ENCODE data around the gene RPF1. TPM values are rescaled to one million over a fixed set of nuclear protein-coding genes. Genes with fewer than 3 reads are reported as not detected.
A peak's percentile ranks its signal among the peaks of the same experiment; 100 is the strongest.
"Not testable (repeated sequence)": the region's sequence is repeated elsewhere in the genome, so short reads cannot be mapped to it uniquely, and the experiment has no call there.

The RPF1 gene
- total and polyA plus RNA-seq, 2 of the 4 experiments (the other 2 are of a cell fraction), result 28.4 to 30.3 TPM

DNA sequence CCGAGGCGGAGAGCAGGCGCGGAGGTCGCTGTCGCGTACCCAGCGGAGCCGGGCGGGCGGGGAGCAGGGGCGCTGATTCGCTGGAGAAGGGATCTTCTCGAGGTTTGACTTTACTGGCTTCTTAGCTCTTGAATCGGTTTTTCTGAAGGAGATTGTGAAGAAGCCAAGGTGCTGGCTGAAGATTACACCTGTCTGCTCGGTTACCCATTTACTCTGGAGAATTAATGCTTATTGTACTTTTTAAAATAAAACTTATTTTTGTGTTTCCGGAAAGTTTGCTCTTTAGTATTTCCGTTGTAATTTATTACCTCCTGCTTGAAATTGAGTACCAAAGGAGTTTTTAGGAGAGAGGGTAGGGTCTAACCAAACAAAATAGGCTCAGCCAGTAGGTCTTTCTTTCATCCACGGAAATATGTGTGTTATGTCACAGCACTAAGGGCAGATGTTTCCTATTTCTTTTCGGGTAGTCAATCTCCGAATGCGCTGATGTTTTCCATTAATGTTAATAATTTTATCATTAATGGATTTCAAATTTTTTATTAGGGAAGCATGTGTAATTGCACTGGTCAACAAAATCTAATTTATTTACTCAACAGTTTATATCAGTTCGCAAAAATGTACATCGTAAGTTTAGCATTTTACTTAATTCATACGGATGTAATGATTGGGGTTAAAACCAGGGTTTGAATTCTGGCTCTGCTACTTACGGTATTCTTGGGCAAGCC lies 27.8 kb downstream of the RPF1 start:
- dilution Hi-C loops (cut with HindIII; ENCODE audit: low sequenced_read_pairs, unreplicated experiment), result no loop called here

DNA sequence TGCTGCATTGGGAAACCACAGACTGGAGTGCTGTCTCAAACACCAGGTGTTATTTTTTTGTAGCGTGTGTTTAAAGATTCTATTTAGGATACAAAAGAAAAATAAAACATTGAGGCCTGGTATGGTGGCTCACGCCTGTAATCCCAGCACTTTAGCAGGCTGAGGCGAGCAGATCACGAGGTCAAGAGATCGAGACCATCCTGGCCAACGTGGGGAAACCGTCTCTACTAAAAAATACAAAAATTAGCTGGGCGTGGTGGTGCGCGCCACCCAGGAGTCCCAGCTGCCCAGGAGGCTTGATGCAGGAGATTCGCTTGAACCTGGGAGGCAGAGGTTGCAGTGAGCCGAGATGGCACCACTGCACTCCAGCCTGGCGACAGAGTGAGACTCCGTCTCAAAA lies 28.8 kb downstream of the RPF1 start:
- H2AK5ac ChIP-seq (ENCODE audit: low read depth, low read length); H3K4ac ChIP-seq (ENCODE audit: low read depth, low read length); H2AFZ ChIP-seq (replicated peaks; ENCODE audit: low read length, poor library complexity); H3K18ac ChIP-seq (ENCODE audit: low read depth, low read length); H3K14ac ChIP-seq (replicated peaks; ENCODE audit: low read depth, low read length); POLR2A ChIA-PET (ENCODE audit: unreplicated experiment); H3K56ac ChIP-seq (ENCODE audit: extremely low read depth, insufficient read depth, low read length); H2AK9ac ChIP-seq (replicated peaks; ENCODE audit: low read depth, low read length, poor library complexity); H3K4me3 ChIP-seq (ENCODE audit: insufficient read depth, low read depth, low read length); H3K9me3 ChIP-seq (ENCODE audit: control insufficient read depth, insufficient read depth, low read length); H2BK5ac ChIP-seq (ENCODE audit: low read depth, low read length, poor library complexity, severe bottlenecking); H3K9me1 ChIP-seq (ENCODE audit: insufficient read depth, low read length); H3K23ac ChIP-seq (ENCODE audit: low read depth, low read length); H2BK15ac ChIP-seq (ENCODE audit: low read depth, low read length); H4K91ac ChIP-seq (ENCODE audit: insufficient read depth, low read depth, low read length); H3K4me1 ChIP-seq (ENCODE audit: control insufficient read depth, insufficient read depth, low read length); CTCF ChIA-PET; dilution Hi-C loops (cut with HindIII; ENCODE audit: low sequenced_read_pairs, unreplicated experiment); H4K8ac ChIP-seq (ENCODE audit: low read depth in 2 of 2, low read length in 2 of 2); H3K27me3 ChIP-seq (ENCODE audit: control insufficient read depth, insufficient read depth, low read length); ATAC-seq (ENCODE audit: low read depth); H2BK120ac ChIP-seq (ENCODE audit: low read depth, low read length); BruUV-seq (replicated peaks); DNase-seq; H2BK20ac ChIP-seq (ENCODE audit: low read depth, low read length); in situ Hi-C loops (cut with MboI; ENCODE audit: low sequenced_read_pairs); H4K5ac ChIP-seq (ENCODE audit: low read depth, low read length); H3K27ac ChIP-seq (ENCODE audit: insufficient read depth, low read length); H3K4me2 ChIP-seq (ENCODE audit: low read depth, low read length); H3K9ac ChIP-seq (ENCODE audit: low read depth, low read length); H3K36me3 ChIP-seq (ENCODE audit: control insufficient read depth, insufficient read depth, low read length): not testable (repeated sequence)
- 97% methylated on average over 9 of the region's 14 CpGs; no CpG with 5 or more reads in 1 of the 2 experiments for WGBS, 2 experiments (ENCODE audit: extremely low coverage in 2 of 2, insufficient read length in 1 of 2)
- Histone ChIP-seq H4K20me1 (ENCODE audit: insufficient read depth, low read length) (peaks cover 26% of the 10 kb centered on the region), H3K79me1 (ENCODE audit: low read depth in 1 of 2, low read length in 2 of 2) (peaks cover 5 to 23% of the 10 kb centered on the region in 2 experiments; a peak in 3 of 4 replicates)
- intact Hi-C loops (cut with micrococcal nuclease), result loop anchor here (5.0 kb wide), 1 partner anchor 366 kb away; the partner anchor contains the start of gene PRKACB

More for the DNA sequence above, 27.8 kb downstream of the RPF1 start:
- Histone ChIP-seq H2BK120ac (ENCODE audit: low read depth, low read length) (peak overlapping the region; percentile 94), H3K27me3 (ENCODE audit: control insufficient read depth, insufficient read depth, low read length) (no peaks in the 10 kb centered on the region), H3K18ac (ENCODE audit: low read depth, low read length) (peak overlapping the region; percentile 19; the same call in 1 of the 2 replicates), H2AK9ac (replicated peaks; ENCODE audit: low read depth, low read length, poor library complexity) (peak overlapping the region; percentile 86), H4K8ac (ENCODE audit: low read depth in 2 of 2, low read length in 2 of 2) (peak overlapping the region; percentile 32 to 93), H3K9ac (ENCODE audit: low read depth, low read length) (peak overlapping the region; percentile 74), H3K27ac (ENCODE audit: insufficient read depth, low read length) (peak overlapping the region; percentile 85), H2BK5ac (ENCODE audit: low read depth, low read length, poor library complexity, severe bottlenecking) (peak overlapping the region; percentile 66), H2AFZ (replicated peaks; ENCODE audit: low read length, poor library complexity) (peak overlapping the region; percentile 87), H3K79me1 (ENCODE audit: low read depth in 1 of 2, low read length in 2 of 2) (peaks cover 5 to 24% of the 10 kb centered on the region in 2 experiments; a peak in 3 of 4 replicates), H4K91ac (ENCODE audit: insufficient read depth, low read depth, low read length) (peak overlapping the region; percentile 91; the same call in 1 of the 2 replicates), H3K36me3 (ENCODE audit: control insufficient read depth, insufficient read depth, low read length) (no peaks in the 10 kb centered on the region), H3K9me1 (ENCODE audit: insufficient read depth, low read length) (no peaks in the 10 kb centered on the region; the same call in 1 of the 2 replicates), H3K14ac (replicated peaks; ENCODE audit: low read depth, low read length) (peak overlapping the region; percentile 85), H2AK5ac (ENCODE audit: low read depth, low read length) (no peak overlapping the region), H2BK15ac (ENCODE audit: low read depth, low read length) (no peak overlapping the region; the same call in 1 of the 3 replicates), H3K4me3 (ENCODE audit: insufficient read depth, low read depth, low read length) (peak overlapping the region; percentile 92), H3K23ac (ENCODE audit: low read depth, low read length) (peak overlapping the region; percentile 92), H3K4me2 (ENCODE audit: low read depth, low read length) (peak overlapping the region; percentile 99), H3K56ac (ENCODE audit: extremely low read depth, insufficient read depth, low read length) (peak overlapping the region; percentile 96), H3K4ac (ENCODE audit: low read depth, low read length) (peak overlapping the region; percentile 97), H3K9me3 (ENCODE audit: control insufficient read depth, insufficient read depth, low read length) (no peaks in the 10 kb centered on the region), H3K4me1 (ENCODE audit: control insufficient read depth, insufficient read depth, low read length) (peaks cover 6% of the 10 kb centered on the region; the same call in 1 of the 2 replicates), H4K5ac (ENCODE audit: low read depth, low read length) (no peak overlapping the region), H2BK20ac (ENCODE audit: low read depth, low read length) (no peak overlapping the region), H4K20me1 (ENCODE audit: insufficient read depth, low read length) (peaks cover 34% of the 10 kb centered on the region)
- intact Hi-C loops (cut with micrococcal nuclease) (loop anchor here (1.0 to 5.0 kb wide), 4 partner anchors 67 to 365 kb away; partner anchors contain the start of genes CTBS and PRKACB), in situ Hi-C loops (cut with MboI; ENCODE audit: low sequenced_read_pairs) (no loop called here)
- no CpG with 5 or more reads among the region's 26 CpGs for WGBS, 2 experiments (ENCODE audit: extremely low coverage in 2 of 2, insufficient read length in 1 of 2)
- ChIA-PET POLR2A (ENCODE audit: unreplicated experiment) (interaction anchor here (0.6 to 1.5 kb wide), 3 partner anchors 15 to 67 kb away, joined by 3 to 5 read pairs (median 4); partner anchors contain the start of gene CTBS), CTCF (interaction anchor here (0.7 kb wide), 1 partner anchor 103 kb away, joined by 3 read pairs; no protein-coding TSS in a partner anchor)
- DNase-seq (no peak), ATAC-seq (ENCODE audit: low read depth) (no peak)
- BruUV-seq (replicated peaks), result no TSS peak
- no peak for TF ChIP-seq MAFK (IDR thresholded peaks at IDR 0.05; ENCODE audit: low read depth, low read length)
- TF ChIP-seq RAD21 (IDR thresholded peaks at IDR 0.05; ENCODE audit: low read length), result peak; percentile 6; the same call in 1 of the 2 replicates

All from IMR-90 (cell line).